Measurements from ENCODE around the gene ODAD4. TPM values are rescaled to one million over a fixed set of nuclear protein-coding genes. Genes with fewer than 3 reads are reported as not detected.

Gene ODAD4
- total and polyA plus RNA-seq, 2 of the 8 experiments (the other 6 are each of a cell fraction or from before 2014, with no cell fraction given), result 0.48 to 1.3 TPM

DNA sequence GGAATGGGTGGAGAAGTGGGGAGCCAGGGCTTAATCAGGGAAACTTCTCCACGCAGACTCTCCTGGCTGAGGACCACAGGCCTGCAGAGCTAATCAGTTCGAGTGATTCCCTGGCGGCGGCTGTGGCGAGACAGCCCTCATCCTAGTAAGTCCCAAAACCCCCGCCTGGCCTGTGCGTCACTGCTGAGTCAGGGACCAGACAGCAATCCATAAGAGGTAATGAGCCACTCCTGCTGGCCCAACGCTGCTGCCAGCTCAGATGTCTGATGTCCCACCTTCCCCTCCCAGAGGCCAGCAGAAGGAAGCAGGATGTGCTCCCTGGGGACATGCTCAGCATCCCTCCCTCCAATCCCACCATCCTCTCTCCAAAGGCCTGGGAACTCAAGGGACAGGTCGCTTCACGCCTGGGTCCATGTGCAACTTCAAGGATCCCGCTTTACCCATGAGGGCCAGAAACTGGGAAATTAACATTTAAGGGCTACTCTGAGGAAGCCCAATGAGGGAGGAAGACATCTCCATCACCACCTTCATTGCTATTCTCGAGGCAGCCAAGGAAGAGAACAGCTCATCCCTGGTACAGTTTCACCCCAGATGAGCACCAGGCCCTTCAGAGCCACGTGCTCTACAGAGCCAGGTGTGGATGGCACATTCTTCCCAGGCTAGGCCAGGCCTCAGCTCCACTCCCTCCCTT is 19.6 kb upstream of the ODAD4 start:
- Histone ChIP-seq H2AK5ac (ENCODE audit: low read depth, low read length) (no peak overlapping the region), H2BK120ac (replicated peaks; ENCODE audit: low read depth, low read length) (no peak overlapping the region), H3K4me1 (replicated peaks in 1 of 4; ENCODE audit: control insufficient read depth in 3 of 4, insufficient read depth in 4 of 4, low read length in 3 of 4) (peaks cover 2 to 10% (median 6%) of the 10 kb centered on the region in 4 experiments), H3K4ac (replicated peaks; ENCODE audit: insufficient read length, low read depth, low read length) (no peak overlapping the region), H3K36me3 (ENCODE audit: control insufficient read depth in 2 of 4, insufficient read depth in 4 of 4, low read length in 3 of 4) (peaks cover 55 to 79% (median 68%) of the 10 kb centered on the region in 4 experiments), H3K4me2 (ENCODE audit: insufficient read depth in 1 of 2, low read depth in 2 of 2, low read length in 2 of 2) (no peak overlapping the region), H3K14ac (ENCODE audit: insufficient read length) (no peak overlapping the region), H4K5ac (ENCODE audit: insufficient read length, low read depth, low read length) (no peak overlapping the region), H2BK15ac (ENCODE audit: low read length) (no peak overlapping the region), H3K56ac (replicated peaks; ENCODE audit: insufficient read length, low read depth, low read length) (no peak overlapping the region), H3K18ac (ENCODE audit: extremely low read depth, low read length) (no peak overlapping the region), H3K4me3 (ENCODE audit: extremely low read depth in 1 of 4, insufficient read depth in 2 of 4, low read depth in 3 of 4, low read length in 4 of 4) (no peak overlapping the region), H3K79me1 (ENCODE audit: low read depth, low read length) (peaks cover 24% of the 10 kb centered on the region), H4K20me1 (replicated peaks in 1 of 2; ENCODE audit: control insufficient read depth in 1 of 2, insufficient read depth in 2 of 2, low read length in 2 of 2) (peaks cover 29 to 64% of the 10 kb centered on the region in 2 experiments), H3K27me3 (replicated peaks in 1 of 4; ENCODE audit: control insufficient read depth in 3 of 4, extremely low read depth in 1 of 4, insufficient read depth in 3 of 4, low read length in 3 of 4) (no peaks in the 10 kb centered on the region), H2BK20ac (ENCODE audit: low read length) (no peak overlapping the region), H2BK5ac (ENCODE audit: low read depth, low read length) (no peak overlapping the region), H3K23ac (ENCODE audit: insufficient read length) (no peak overlapping the region), H2BK12ac (ENCODE audit: low read depth, low read length) (no peak overlapping the region), H3K23me2 (ENCODE audit: low read depth, low read length) (peaks cover 1% of the 10 kb centered on the region; the same call in 1 of the 2 replicates), H3K27ac (ENCODE audit: low read depth, low read length) (no peak overlapping the region), H4K8ac (ENCODE audit: extremely low read depth, insufficient read depth, low read length) (peak overlapping the region; percentile 19), H4K91ac (replicated peaks; ENCODE audit: insufficient read length, low read length) (no peak overlapping the region), H3K79me2 (ENCODE audit: control insufficient read depth in 1 of 2, insufficient read depth in 2 of 2, low read length in 2 of 2) (peaks cover 6 to 52% of the 10 kb centered on the region in 2 experiments), H2AFZ (ENCODE audit: low read length) (no peak overlapping the region), H3K9me3 (ENCODE audit: insufficient read depth in 2 of 2, low read depth in 1 of 2, low read length in 1 of 2) (no peaks in the 10 kb centered on the region), H3K9ac (replicated peaks in 1 of 4; ENCODE audit: extremely low read depth in 1 of 4, low read depth in 3 of 4, low read length in 3 of 4) (no peak overlapping the region)
- FAIRE-seq, result no peak
- CTCF ChIA-PET (ENCODE audit: partially characterized antibody), result interaction anchor here (0.8 to 16.0 kb wide), 6 partner anchors 15 to 130 kb away, joined by 3 to 205 read pairs (median 3); partner anchors contain the start of gene CNP
- POLR2A ChIA-PET (ENCODE audit: partially characterized antibody), result interaction anchor here (0.9 to 1.7 kb wide), 5 partner anchors 15 to 125 kb away, joined by 3 to 4 read pairs (median 3); partner anchors contain the start of gene KLHL11
- 96% methylated on average over 13 of the region's 13 CpGs; no CpG with 5 or more reads in 1 of the 2 experiments for WGBS, 2 experiments (ENCODE audit: extremely low coverage in 1 of 2, insufficient coverage in 1 of 2, insufficient read length in 1 of 2, insufficient replicate concordance in 2 of 2, low coverage in 1 of 2, low lambda C conversion rate in 2 of 2, missing lambda C conversion rate in 1 of 2)
- no peak for TF ChIP-seq EGR1 (IDR thresholded peaks at IDR 0.05; ENCODE audit: borderline replicate concordance, low read depth, low read length)
- no peak for TF ChIP-seq RFX5 (IDR thresholded peaks at IDR 0.05; ENCODE audit: borderline replicate concordance, low read depth, low read length)
- no peak for TF ChIP-seq HDAC6 (IDR thresholded peaks at IDR 0.05; ENCODE audit: low read depth, low read length)
- no peak for TF ChIP-seq BRCA1 (IDR thresholded peaks at IDR 0.05; ENCODE audit: low read depth, low read length)
- no peak for TF ChIP-seq SUZ12 (IDR thresholded peaks at IDR 0.05; ENCODE audit: low read length)
- TF ChIP-seq TAF7 (optimal IDR thresholded peaks at IDR 0.05; ENCODE audit: borderline replicate concordance, low read depth, low read length), result no peak
- TF ChIP-seq HDAC2 (IDR thresholded peaks at IDR 0.05; ENCODE audit: borderline replicate concordance in 1 of 2, low read depth in 2 of 2, low read length in 2 of 2), result no peak
- no peak for DNase-seq (ENCODE audit: low read depth in 1 of 2, low spot score in 2 of 2)

Data from H1 (cell line).